ENCODE results near the gene SOX11. TPM values are rescaled to one million over a fixed set of nuclear protein-coding genes. Genes with fewer than 3 reads are reported as not detected.

SOX11 gene
- total RNA-seq, result 417 TPM

GRCh38 chr2:5691985-5692529 is at the start of gene SOX11:
Gene SOX11, plus strand, starts transcription at chr2:5692384. Its CDS starts 338 bp downstream, at chr2:5692722.

